Heart right ventricle (tissue), 16 donors: Measurements from ENCODE around the gene FXYD3. TPM values are rescaled to one million over a fixed set of nuclear protein-coding genes. Genes with fewer than 3 reads are reported as not detected.
"Not testable (repeated sequence)": the region's sequence is repeated elsewhere in the genome, so short reads cannot be mapped to it uniquely, and the experiment has no call there.

ENCODE experiments used
- ATAC-seq, 8 donors: fragments of 200-7000 bp; cut with Tn5 transposase; one replicate each; pipeline ENCODE4 v1.9.1; 2020; ENCODE audit warnings: mild to moderate bottlenecking in 8 of 8, moderate library complexity in 8 of 8, moderate number of reproducible peaks in 1 of 8
- DNase-seq, 2 donors: peaks; one replicate each; pipeline ENCODE4 v3.0.0-alpha.2; 2020
- H3K27ac ChIP-seq, 10 donors: fragments of 200-600 bp; sonication (generic) in 2 of 10; one replicate each; pipeline versions ENCODE4 v1.5.0 to v1.8.0; 2020 to 2022; ENCODE audit warnings: mild to moderate bottlenecking in 3 of 10
- H3K27me3 ChIP-seq, 7 donors: fragments of 200-600 bp; one replicate each; pipeline ENCODE4 v1.8.0; 2021 to 2022; ENCODE audit warnings: mild to moderate bottlenecking in 2 of 7
- H3K36me3 ChIP-seq, 9 donors: fragments of 200-600 bp; sonication (generic) in 1 of 9; one replicate each; pipeline versions ENCODE4 v1.5.0 to v1.8.0; 2020 to 2022; ENCODE audit warnings: mild to moderate bottlenecking in 2 of 9
- H3K4me1 ChIP-seq, 9 donors: fragments of 200-600 bp; sonication (generic) in 1 of 9; one replicate each; pipeline versions ENCODE4 v1.5.0 to v1.8.0; 2020 to 2022; ENCODE audit warnings: mild to moderate bottlenecking in 4 of 9
- H3K4me3 ChIP-seq, 10 donors: fragments of 200-600 bp; sonication (generic) in 2 of 10; one replicate each; pipeline versions ENCODE4 v1.5.0 to v1.8.0; 2020 to 2022; ENCODE audit warnings: mild to moderate bottlenecking in 7 of 10, moderate library complexity in 2 of 10
- H3K9me3 ChIP-seq, 11 donors: fragments of 200-600 bp in 10 of 11; sonication (generic) in 2 of 11; one replicate each; pipeline versions ENCODE4 v1.5.0 to v1.8.0; 2013 to 2022; ENCODE audit warnings: mild to moderate bottlenecking in 2 of 11, control low read depth in 1 of 11, moderate library complexity in 1 of 11
- WGBS, 2 donors: extraction: QIAGEN DNeasy Blood & Tissue Kit; methylation state at CpG; one replicate each; pipeline ENCODE4 v1.1.7; 2013; ENCODE audit warnings: inconsistent platforms in 1 of 2; 5-methylcytosine and 5-hydroxymethylcytosine counted together
- intact Hi-C, 10 donors: fragments of 100-400 bp; cut with DNase I; formaldehyde crosslinking; loops; one replicate each; pipeline versions ENCODE4 v1.11.1 to v1.14.2; 2022
- polyA plus RNA-seq, 2 donors: library from polyadenylated mRNA; stranded (reverse); fragments of 200-250 nt; gene quantifications; one replicate each; pipeline ENCODE4 v1.2.3, GENCODE V29; 2013
- total RNA-seq, 10 donors: library from RNA; stranded (reverse); fragmentation: NEBNext Ultra II Directional in 3 of 10; extraction: Animal tissue kit (Norgen Biotek cat#: 25700) in 3 of 10; gene quantifications; one replicate each; pipeline versions ENCODE4 v1.2.1 to v1.2.4, GENCODE V29; 2021 to 2023
- TF ChIP-seq, protein P1 (sequence below), 9 donors: fragments of 200-600 bp; sonication (generic) in 2 of 9; IDR thresholded peaks; one replicate each; pipeline versions ENCODE4 v1.5.0 to v1.8.0; 2021 to 2022; ENCODE audit warnings: antibody characterized with exemption in 9 of 9, mild to moderate bottlenecking in 5 of 9, moderate library complexity in 1 of 9
- donor health status: Arrhythmogenic right ventricular cardiomyopathy.
- donor health status: ischemic (EF 13 %, LVEDD 7.1; RV severe dilation, severe dysfunction).
- donor health status: healthy with polysubstance abuse.
- donor health status: DM: no; HTN: yes; CAD: no.
- donor health status: DM: no; HTN: no; CAD: no.
- donor health status: ischemic (EF 25% LVEDD 6.9; RV normal size, moderate dysfunction).
- donor health status: ischemic (EF 25% LVEDD 5.7; RV mildly dilated, moderate dysfunction).
- donor health status: healthy.
- donor health status: DM: yes; HTN: yes; CAD: no.
- donor health status: Ischemic cardiomyopathy.
- donor health status: ischemic (EF 35%, LVEDD 5.7; RV mildly dilated, moderate dysfunction).
- donor health status: nonischemic (EF 11% LVEDD 7.7; RV severe dilation, severe dysfunction).
- donor health status: DM: yes; HTN: yes; CAD: no.
- donor health status: PGD.
- donor health status: ischemic (EF 29% LVEDD 5.4; RV normal size, mild dysfunction).
- donor health status: nonischemic (EF 23%, LVEDD 6.1; RV moderate dilation, normal function).

Gene FXYD3
- total and polyA plus RNA-seq, 12 donors = 0.51 to 2.7 (median 0.78) TPM; not detected in 3

DNA sequence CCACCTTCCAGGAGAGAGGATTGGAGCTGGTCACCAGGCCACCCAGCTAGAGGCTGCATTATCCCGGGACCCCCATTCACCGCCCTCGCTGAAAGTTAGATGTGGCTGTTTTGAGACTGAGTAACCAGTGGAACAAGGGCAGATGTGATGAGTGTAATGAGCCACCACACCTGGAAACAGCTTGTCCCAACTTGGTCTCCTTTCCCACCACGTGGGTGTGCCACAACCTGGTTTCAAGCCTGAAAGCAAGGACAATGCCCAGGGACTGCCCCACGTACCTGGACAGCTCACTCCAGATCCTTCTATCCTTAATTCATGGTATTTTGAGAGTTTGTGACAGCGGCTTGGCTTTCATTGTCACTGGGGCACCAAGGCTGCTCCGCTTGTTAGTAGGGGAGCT lies 12.2 kb downstream of the FXYD3 start:
- 82 to 84% methylated on average over 7 of the region's 7 CpGs for WGBS, 2 donors
- TF ChIP-seq, protein P1, sequence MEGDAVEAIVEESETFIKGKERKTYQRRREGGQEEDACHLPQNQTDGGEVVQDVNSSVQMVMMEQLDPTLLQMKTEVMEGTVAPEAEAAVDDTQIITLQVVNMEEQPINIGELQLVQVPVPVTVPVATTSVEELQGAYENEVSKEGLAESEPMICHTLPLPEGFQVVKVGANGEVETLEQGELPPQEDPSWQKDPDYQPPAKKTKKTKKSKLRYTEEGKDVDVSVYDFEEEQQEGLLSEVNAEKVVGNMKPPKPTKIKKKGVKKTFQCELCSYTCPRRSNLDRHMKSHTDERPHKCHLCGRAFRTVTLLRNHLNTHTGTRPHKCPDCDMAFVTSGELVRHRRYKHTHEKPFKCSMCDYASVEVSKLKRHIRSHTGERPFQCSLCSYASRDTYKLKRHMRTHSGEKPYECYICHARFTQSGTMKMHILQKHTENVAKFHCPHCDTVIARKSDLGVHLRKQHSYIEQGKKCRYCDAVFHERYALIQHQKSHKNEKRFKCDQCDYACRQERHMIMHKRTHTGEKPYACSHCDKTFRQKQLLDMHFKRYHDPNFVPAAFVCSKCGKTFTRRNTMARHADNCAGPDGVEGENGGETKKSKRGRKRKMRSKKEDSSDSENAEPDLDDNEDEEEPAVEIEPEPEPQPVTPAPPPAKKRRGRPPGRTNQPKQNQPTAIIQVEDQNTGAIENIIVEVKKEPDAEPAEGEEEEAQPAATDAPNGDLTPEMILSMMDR (IDR thresholded peaks at IDR 0.05) = no peak

DNA sequence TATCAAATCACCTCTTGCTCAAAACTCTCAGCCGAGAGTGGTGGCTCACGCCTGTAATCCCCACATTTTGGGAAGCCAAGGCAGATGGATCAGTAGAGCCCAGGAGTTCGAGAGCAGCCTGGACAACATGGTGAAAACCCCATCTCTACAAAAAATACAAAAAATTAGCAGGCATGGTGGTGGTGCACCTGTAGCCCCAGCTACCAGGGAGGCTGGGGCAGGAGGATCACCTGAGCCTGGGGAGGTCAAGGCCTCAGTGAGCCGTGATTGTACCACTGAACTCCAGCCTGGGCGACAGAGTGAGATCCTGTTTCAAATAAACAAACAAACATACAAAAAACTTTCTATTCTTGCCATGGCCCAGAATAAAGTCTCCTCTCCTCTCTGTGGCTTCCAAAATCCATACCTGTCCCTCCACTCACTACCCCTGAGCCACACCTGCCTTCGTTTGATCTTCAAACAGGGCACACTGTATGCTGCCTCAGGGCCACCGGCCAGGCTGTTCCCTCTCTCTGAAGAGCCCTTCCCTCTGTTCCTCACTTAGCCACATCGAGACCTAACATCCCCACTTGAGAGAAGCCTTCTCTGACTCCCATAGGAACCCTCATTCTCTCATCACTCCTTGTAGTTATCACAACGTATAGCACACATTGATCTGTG lies 12.9 kb downstream of the FXYD3 start:
- TF ChIP-seq, protein P1 (IDR thresholded peaks at IDR 0.05) = no peak
- Histone ChIP-seq H3K36me3 (no peaks in the 10 kb centered on the region), H3K4me3 (no peak overlapping the region), H3K4me1 (peaks cover 2 to 30% (median 18%) of the 10 kb centered on the region in 9 donors), H3K27ac (no peak overlapping the region), H3K9me3 (no peaks in the 10 kb centered on the region), H3K27me3 (no peaks in the 10 kb centered on the region)
- DNase-seq (no peak), ATAC-seq (no peak)
- WGBS, 2 donors = 91% methylated on average over 9 of the region's 9 CpGs
- intact Hi-C loops = no loop called here

More for the DNA sequence above, 12.2 kb downstream of the FXYD3 start:
- H3K36me3 ChIP-seq = no peaks in the 10 kb centered on the region
- peaks cover 5 to 37% (median 25%) of the 10 kb centered on the region in 9 donors for H3K4me1 ChIP-seq
- H3K9me3 ChIP-seq = no peaks in the 10 kb centered on the region
- DNase-seq (no peak), ATAC-seq (no peak)
- intact Hi-C loops = no loop called here
- H3K27me3 ChIP-seq = no peaks in the 10 kb centered on the region
- H3K4me3 ChIP-seq = no peak overlapping the region
- H3K27ac ChIP-seq = no peak overlapping the region

DNA sequence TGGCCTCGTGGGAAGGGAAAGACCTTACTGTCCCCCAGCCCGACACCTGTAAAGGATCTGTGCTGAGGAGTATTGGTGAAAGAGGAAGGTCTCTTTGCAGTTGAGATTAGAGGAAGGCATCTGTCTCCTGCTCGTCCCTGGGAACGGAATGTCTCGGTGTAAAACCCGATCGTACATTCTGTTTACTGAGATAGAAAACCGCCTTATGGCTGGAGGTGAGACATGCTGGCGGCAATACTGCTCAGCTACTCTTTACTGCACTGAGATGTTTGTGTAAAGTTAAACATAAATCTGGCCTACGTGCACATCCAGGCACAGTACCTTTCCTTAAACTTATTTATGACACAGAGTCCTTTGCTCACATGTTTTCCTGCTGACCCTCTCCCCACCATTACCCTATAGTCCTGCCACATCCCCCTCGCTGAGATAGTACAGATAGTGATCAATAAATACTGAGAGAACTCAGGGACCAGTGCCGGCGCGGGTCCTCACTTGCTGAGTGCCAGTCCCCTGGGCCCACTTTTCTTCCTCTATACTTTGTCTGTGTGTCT lies 14.2 kb downstream of the FXYD3 start:
- H3K27me3 ChIP-seq, ATAC-seq, H3K9me3 ChIP-seq, H3K36me3 ChIP-seq, H3K4me3 ChIP-seq, DNase-seq: not testable (repeated sequence)
- H3K27ac ChIP-seq = peak overlapping the region in 1 of 10 donors; percentile 50
- peaks cover 0 to 26% (median 8%) of the 10 kb centered on the region in 9 donors for H3K4me1 ChIP-seq
- intact Hi-C loops = loop anchor here in 2 of 10 donors (5.0 to 10.0 kb wide), 2 partner anchors 62 to 65 kb away; no protein-coding TSS in a partner anchor
- 60 to 65% methylated on average over 14 of the region's 14 CpGs for WGBS, 2 donors

DNA sequence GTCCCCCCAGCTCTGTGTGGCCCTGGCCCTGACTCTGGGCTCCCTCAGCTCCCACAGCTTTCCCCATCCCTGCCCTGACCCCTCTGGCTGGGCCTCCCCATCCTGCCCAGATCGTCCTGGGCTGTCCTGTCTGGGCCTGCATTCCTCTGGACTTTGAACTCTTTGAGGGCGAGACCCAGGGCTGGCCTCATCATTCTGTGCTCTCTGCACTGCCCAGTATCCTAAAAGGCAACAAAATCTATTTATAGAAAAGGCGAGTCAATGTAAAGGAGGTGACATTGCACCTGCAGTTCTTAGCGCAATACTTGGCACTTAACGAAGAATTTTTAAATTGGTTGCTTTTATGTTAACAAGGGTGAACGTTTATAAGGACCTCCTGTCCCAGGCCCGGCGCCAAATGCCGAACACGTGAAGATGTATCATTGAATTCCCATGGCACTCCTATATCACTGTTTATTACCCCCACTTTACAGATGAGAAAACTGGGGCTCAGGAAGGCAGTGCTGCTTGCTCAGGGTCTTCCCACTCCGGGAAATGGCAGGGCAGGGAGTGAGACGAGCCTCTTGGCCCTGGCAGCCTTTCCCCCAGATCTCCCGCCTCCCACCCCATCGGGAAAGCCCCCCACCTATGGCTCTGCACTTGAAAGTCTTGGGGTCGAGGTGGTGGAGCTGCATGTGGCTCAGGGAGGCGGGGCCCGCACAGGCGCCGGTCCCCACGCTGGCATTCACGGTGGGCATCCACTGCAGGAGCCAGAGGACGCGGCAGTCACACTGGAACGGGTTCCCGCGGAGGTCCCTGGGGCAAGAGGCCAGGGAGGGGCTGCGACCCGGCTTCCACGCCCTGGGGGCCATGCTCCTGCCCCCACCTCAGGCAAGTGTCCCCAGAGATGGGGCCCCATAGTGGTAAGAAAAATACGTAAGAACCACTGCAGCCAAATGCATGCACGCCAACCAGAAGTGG lies 15.4 kb downstream of the FXYD3 start:
- Histone ChIP-seq H3K4me1 (peaks cover 0 to 24% (median 10%) of the 10 kb centered on the region in 9 donors), H3K27ac (no peak overlapping the region), H3K36me3 (no peaks in the 10 kb centered on the region), H3K4me3 (no peak overlapping the region), H3K9me3 (no peaks in the 10 kb centered on the region), H3K27me3 (no peaks in the 10 kb centered on the region)
- WGBS, 2 donors = 82 to 83% methylated on average over 31 of the region's 31 CpGs
- TF ChIP-seq, protein P1 (IDR thresholded peaks at IDR 0.05) = no peak
- ATAC-seq = no peak
- DNase-seq = no peak
- intact Hi-C loops = loop anchor here in 2 of 10 donors (5.0 to 10.0 kb wide), 2 partner anchors 64 to 66 kb away; no protein-coding TSS in a partner anchor
